Spleen (tissue), 11 donors: Measurements from ENCODE around the gene SKP1. TPM values are rescaled to one million over a fixed set of nuclear protein-coding genes. Genes with fewer than 3 reads are reported as not detected.

ENCODE experiments used
- DNase-seq: peaks from one replicate; pipeline ENCODE4 v3.0.0-alpha.2; 2020
- H3K27ac ChIP-seq, 8 donors: fragments of 200-600 bp; sonication (generic) in 7 of 8; 1 replicate in 4 of 8; 2 replicates in 4 of 8; pipeline versions ENCODE4 v1.5.0 to v1.8.0; 2016 to 2021; ENCODE audit warnings: inconsistent platforms in 4 of 8, mild to moderate bottlenecking in 4 of 8, moderate library complexity in 1 of 8
- H3K27me3 ChIP-seq, 7 donors: fragments of 200-600 bp; sonication (generic) in 6 of 7; replicated peaks in 1 of 7; 1 replicate in 4 of 7; 2 replicates in 3 of 7; pipeline versions ENCODE4 v1.5.0 to v1.8.0; 2016 to 2021; ENCODE audit warnings: inconsistent platforms in 3 of 7, mild to moderate bottlenecking in 1 of 7
- H3K36me3 ChIP-seq, 6 donors: fragments of 200-600 bp; sonication (generic) in 5 of 6; 1 replicate in 4 of 6; 2 replicates in 2 of 6; pipeline versions ENCODE4 v1.5.0 to v1.8.0; 2016 to 2021; ENCODE audit warnings: inconsistent platforms in 2 of 6
- H3K4me1 ChIP-seq, 6 donors: fragments of 200-600 bp; sonication (generic) in 5 of 6; 1 replicate in 3 of 6; 2 replicates in 3 of 6; pipeline versions ENCODE4 v1.5.0 to v1.8.0; 2016 to 2021; ENCODE audit warnings: inconsistent platforms in 3 of 6
- H3K4me3 ChIP-seq, 8 donors: fragments of 200-600 bp; sonication (generic) in 7 of 8; 1 replicate in 4 of 8; 2 replicates in 4 of 8; pipeline versions ENCODE4 v1.5.0 to v1.8.0; 2016 to 2021; ENCODE audit warnings: inconsistent platforms in 4 of 8, mild to moderate bottlenecking in 4 of 8, moderate library complexity in 2 of 8
- H3K9me3 ChIP-seq, 8 donors: fragments of 200-600 bp; sonication (generic) in 7 of 8; 1 replicate in 4 of 8; 2 replicates in 4 of 8; pipeline versions ENCODE4 v1.5.0 to v1.8.0; 2016 to 2021; ENCODE audit warnings: inconsistent platforms in 4 of 8
- CTCF ChIP-seq, 11 experiments: fragments of 200-600 bp in 7 of 11; fragments of 450-650 bp in 4 of 11; sonication (generic) in 4 of 11; IDR thresholded peaks in 8 of 11; conservative IDR thresholded peaks in 3 of 11; 1 replicate in 7 of 11; 2 replicates in 4 of 11; pipeline versions ENCODE4 v1.4.0 to v1.8.0; 2016 to 2021; ENCODE audit warnings: antibody characterized with exemption in 11 of 11, inconsistent platforms in 4 of 11, mild to moderate bottlenecking in 1 of 11
- POLR2A ChIP-seq, 3 donors: fragments of 450-650 bp; IDR thresholded peaks; one replicate each; pipeline ENCODE4 v1.5.1; 2017; ENCODE audit warnings: antibody characterized with exemption in 3 of 3, mild to moderate bottlenecking in 1 of 3
- POLR2AphosphoS5 ChIP-seq, 3 donors: sonication (generic); formaldehyde crosslinking; IDR thresholded peaks; one replicate each; pipeline ENCODE4 v1.5.1; 2017; ENCODE audit warnings: antibody characterized with exemption in 3 of 3
- WGBS, 5 donors: extraction: QIAGEN DNeasy Blood & Tissue Kit in 3 of 5; methylation state at CpG; one replicate each; pipeline versions ENCODE4 v1.1.5 to v1.1.7; 2013 to 2018; 5-methylcytosine and 5-hydroxymethylcytosine counted together
- intact Hi-C: fragments of 100-400 bp; cut with DNase I; formaldehyde crosslinking; loops from one replicate; pipeline ENCODE4 v1.15.0; 2023; ENCODE audit warnings: low total_unique reads
- polyA plus RNA-seq, 3 donors: library from polyadenylated mRNA; stranded (reverse); fragments of 200-250 nt; gene quantifications; one replicate each; pipeline ENCODE4 v1.2.1, GENCODE V29; 2013
- total RNA-seq, 7 donors: library from RNA; depleted of rRNA in 3 of 7; stranded (reverse); fragments of >200 nt in 3 of 7; fragmentation: NEBNext Ultra II Directional in 4 of 7; extraction: Animal tissue kit (Norgen Biotek cat#: 25700) in 4 of 7; gene quantifications; one replicate each; pipeline versions ENCODE4 v1.1.0 to v1.2.1, GENCODE V29; 2016 to 2021
- donor health status: healthy with polysubstance abuse.
- donor health status: DM: no; HTN: no; CAD: no; lungs with moderate emphysema.
- donor health status: DM: no; HTN: no; CAD: no.
- donor health status: Bipolar disorder and iron deficiency.
- donor health status: healthy.
- donor health status: DM: no; HTN: no; CAD: no.
- donor health status: DM: yes; HTN: yes; CAD: no.

SKP1 gene
- total and polyA plus RNA-seq, 10 donors, result 121 to 354 (median 202) TPM

- DNase-seq, result no peak
- Histone ChIP-seq H3K36me3 (peaks cover 0 to 15% (median 0%) of the 10 kb centered on the region in 6 donors), H3K27ac (peak overlapping the region in 6 of 8 donors; percentile 22 to 88 (median 68)), H3K9me3 (no peaks in the 10 kb centered on the region), H3K27me3 (peaks cover 0 to 40% (median 16%) of the 10 kb centered on the region in 7 donors), H3K4me3 (peak overlapping the region; percentile 20 to 91 (median 66)), H3K4me1 (peaks cover 10 to 88% (median 46%) of the 10 kb centered on the region in 6 donors)
- 76 to 88% (median 83%) methylated on average over 10 to 12 of the region's 12 CpGs for WGBS, 5 donors
- intact Hi-C loops, result no loop called here
- no peak for TF ChIP-seq POLR2AphosphoS5 (IDR thresholded peaks at IDR 0.05)
- TF ChIP-seq CTCF (IDR thresholded peaks at IDR 0.05 in 8 of 11, conservative IDR thresholded peaks at IDR 0.05 in 3 of 11), result no peak
- no peak for TF ChIP-seq POLR2A (IDR thresholded peaks at IDR 0.05)
These were observed 59.7 kb downstream of the SKP1 start for GRCh38 chr5:134116789-134117761.

DNA sequence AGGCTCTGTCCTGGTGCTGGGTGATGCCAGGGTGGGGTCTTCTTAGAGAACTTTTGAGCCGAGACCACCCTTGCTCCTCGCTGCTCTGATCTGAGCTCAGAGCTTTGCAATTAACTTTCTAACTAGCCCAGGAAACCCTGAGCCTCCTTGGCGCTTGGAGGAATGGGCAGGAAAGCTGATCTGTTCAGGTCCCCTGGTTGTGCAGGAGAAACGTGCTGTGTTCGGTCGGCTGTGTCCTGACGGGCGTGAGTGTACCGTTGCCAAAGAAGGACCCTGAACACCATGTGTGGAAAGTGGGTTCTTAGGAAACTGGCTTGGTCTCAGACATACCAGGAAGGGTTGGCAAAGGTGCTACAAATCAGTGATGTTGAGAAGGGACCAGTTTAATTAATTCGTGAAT is 60.5 kb downstream of the SKP1 start:
- DNase-seq, result no peak
- intact Hi-C loops, result no loop called here
- no peaks in the 10 kb centered on the region for H3K9me3 ChIP-seq
- H3K27me3 ChIP-seq, result peaks cover 0 to 43% (median 17%) of the 10 kb centered on the region in 7 donors
- peak overlapping the region; percentile 38 to 91 (median 66) for H3K4me3 ChIP-seq
- H3K4me1 ChIP-seq, result peaks cover 10 to 88% (median 43%) of the 10 kb centered on the region in 6 donors
- TF ChIP-seq POLR2A (IDR thresholded peaks at IDR 0.05) (no peak), POLR2AphosphoS5 (IDR thresholded peaks at IDR 0.05) (no peak), CTCF (IDR thresholded peaks at IDR 0.05 in 8 of 11, conservative IDR thresholded peaks at IDR 0.05 in 3 of 11) (no peak)
- H3K27ac ChIP-seq, result peak overlapping the region in 6 of 8 donors; percentile 28 to 88 (median 74)
- H3K36me3 ChIP-seq, result peaks cover 0 to 15% (median 0%) of the 10 kb centered on the region in 6 donors
- WGBS, 5 donors, result 79 to 86% (median 85%) methylated on average over 10 of the region's 10 CpGs

GRCh38 chr5:134115806-134116175 is 61.0 kb downstream of the SKP1 start:
- peak overlapping the region; percentile 38 to 91 (median 66) for H3K4me3 ChIP-seq

More at GRCh38 chr5:134115806-134116175, 61.0 kb downstream of the SKP1 start:
- H3K36me3 ChIP-seq, result peaks cover 0 to 13% (median 0%) of the 10 kb centered on the region in 6 donors
- H3K9me3 ChIP-seq, result no peaks in the 10 kb centered on the region
- no peak for DNase-seq
- intact Hi-C loops, result no loop called here
- TF ChIP-seq CTCF (IDR thresholded peaks at IDR 0.05 in 8 of 11, conservative IDR thresholded peaks at IDR 0.05 in 3 of 11), result no peak
- TF ChIP-seq POLR2A (IDR thresholded peaks at IDR 0.05), result no peak
- no peak for TF ChIP-seq POLR2AphosphoS5 (IDR thresholded peaks at IDR 0.05)
- peaks cover 0 to 43% (median 17%) of the 10 kb centered on the region in 7 donors for H3K27me3 ChIP-seq
- 45 to 64% (median 59%) methylated on average over 10 to 13 of the region's 13 CpGs for WGBS, 5 donors
- peaks cover 10 to 88% (median 43%) of the 10 kb centered on the region in 6 donors for H3K4me1 ChIP-seq
- peak overlapping the region; percentile 3 to 88 (median 70) for H3K27ac ChIP-seq
